ENCODE data around the gene C8B.

C8B gene

DNA sequence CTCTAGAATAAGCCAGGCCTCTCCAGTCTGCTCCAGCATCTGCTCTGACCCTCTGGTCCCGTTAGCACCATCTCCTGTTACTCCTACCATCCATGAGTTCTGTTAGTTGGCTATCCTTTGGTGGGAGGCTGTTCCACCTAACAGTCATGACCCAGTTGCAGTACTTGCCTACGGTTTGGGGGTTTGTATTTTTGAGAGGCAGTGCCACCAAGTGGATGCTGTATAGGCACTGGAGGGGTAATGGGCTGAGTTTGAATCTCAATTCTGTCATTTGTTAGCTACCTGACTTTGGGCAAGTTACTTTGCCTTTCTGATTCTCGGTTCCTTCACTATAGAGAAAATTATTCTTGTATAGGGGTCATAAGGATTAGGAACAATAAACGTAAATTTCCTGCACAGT lies 12.1 kb upstream of the C8B start:
- Histone ChIP-seq H3K4me3 (ENCODE audit: low read depth, low read length) (no peak overlapping the region), H3K36me3 (no peaks in the 10 kb centered on the region), H3K27ac (no peak overlapping the region), H3K9me3 (ENCODE audit: severe bottlenecking) (no peaks in the 10 kb centered on the region), H3K27me3 (ENCODE audit: insufficient read depth, low read depth, severe bottlenecking) (no peaks in the 10 kb centered on the region)
- no peak for TF ChIP-seq CTCF (IDR thresholded peaks at IDR 0.05; ENCODE audit: low read depth, low read length)
- DNase-seq, result no peak

GRCh38 chr1:56975446-56975845 lies 9.6 kb upstream of the C8B start:
- H3K27me3 ChIP-seq (ENCODE audit: insufficient read depth, low read depth, severe bottlenecking), result no peaks in the 10 kb centered on the region
- no peak overlapping the region for H3K27ac ChIP-seq
- H3K4me3 ChIP-seq (ENCODE audit: low read depth, low read length), result no peak overlapping the region
- TF ChIP-seq CTCF (IDR thresholded peaks at IDR 0.05; ENCODE audit: low read depth, low read length), result no peak
- no peaks in the 10 kb centered on the region for H3K36me3 ChIP-seq
- DNase-seq, result no peak
- H3K9me3 ChIP-seq (ENCODE audit: severe bottlenecking), result no peaks in the 10 kb centered on the region

GRCh38 chr1:56973923-56974742 lies 8.3 kb upstream of the C8B start:
- no peak for DNase-seq
- Histone ChIP-seq H3K4me3 (ENCODE audit: low read depth, low read length) (no peak overlapping the region), H3K27ac (no peak overlapping the region), H3K36me3 (no peaks in the 10 kb centered on the region), H3K9me3 (ENCODE audit: severe bottlenecking) (no peaks in the 10 kb centered on the region), H3K27me3 (ENCODE audit: insufficient read depth, low read depth, severe bottlenecking) (no peaks in the 10 kb centered on the region)
- no peak for TF ChIP-seq CTCF (IDR thresholded peaks at IDR 0.05; ENCODE audit: low read depth, low read length)

GRCh38 chr1:56972976-56973375 lies 7.2 kb upstream of the C8B start:
- Histone ChIP-seq H3K27me3 (ENCODE audit: insufficient read depth, low read depth, severe bottlenecking) (no peaks in the 10 kb centered on the region), H3K4me3 (ENCODE audit: low read depth, low read length) (no peak overlapping the region), H3K9me3 (ENCODE audit: severe bottlenecking) (no peaks in the 10 kb centered on the region), H3K27ac (no peak overlapping the region), H3K36me3 (no peaks in the 10 kb centered on the region)
- DNase-seq, result no peak
- TF ChIP-seq CTCF (IDR thresholded peaks at IDR 0.05; ENCODE audit: low read depth, low read length), result no peak

GRCh38 chr1:56970280-56970679 lies 4.5 kb upstream of the C8B start:
- Histone ChIP-seq H3K27me3 (ENCODE audit: insufficient read depth, low read depth, severe bottlenecking) (no peaks in the 10 kb centered on the region), H3K4me3 (ENCODE audit: low read depth, low read length) (no peak overlapping the region), H3K9me3 (ENCODE audit: severe bottlenecking) (no peaks in the 10 kb centered on the region), H3K27ac (no peak overlapping the region), H3K36me3 (no peaks in the 10 kb centered on the region)
- no peak for TF ChIP-seq CTCF (IDR thresholded peaks at IDR 0.05; ENCODE audit: low read depth, low read length)
- DNase-seq, result no peak
